Brain microvascular endothelial cell (primary cell): ENCODE data around the gene PCNT.
"Not testable (repeated sequence)": the region's sequence is repeated elsewhere in the genome, so short reads cannot be mapped to it uniquely, and the experiment has no call there.

Experiments
- DNase-seq: peaks from one replicate; pipeline ENCODE4 v3.0.0-alpha.2; 2020
- H3K27ac ChIP-seq: fragments of 250-450 bp; sonication (Bioruptor Pico); 2 replicates; pipeline ENCODE4 v1.5.1; 2020; ENCODE audit warnings: mild to moderate bottlenecking, moderate library complexity
- H3K27me3 ChIP-seq: fragments of 250-450 bp; sonication (Bioruptor Pico); replicated peaks from 2 replicates; pipeline ENCODE4 v1.5.1; 2020; ENCODE audit warnings: mild to moderate bottlenecking
- H3K36me3 ChIP-seq: fragments of 250-450 bp; sonication (Bioruptor Pico); replicated peaks from 2 replicates; pipeline ENCODE4 v1.5.1; 2020; ENCODE audit warnings: mild to moderate bottlenecking
- H3K4me3 ChIP-seq: 2 replicates; pipeline ENCODE4 v1.5.1; 2011; ENCODE audit warnings: low read depth, mild to moderate bottlenecking, control low read depth, low read length, moderate library complexity
- CTCF ChIP-seq: IDR thresholded peaks from 2 replicates; pipeline ENCODE4 v1.5.1; 2011; ENCODE audit warnings: low read depth, mild to moderate bottlenecking, moderate library complexity, low read length, control low read depth, inconsistent platforms; ENCODE audit errors: missing control alignments
- in situ Hi-C: cut with HindIII; loops from 2 replicates; pipeline ENCODE4 v1.10.0; 2017; ENCODE audit warnings: low sequenced_read_pairs, low pct_ligation_motif_present

PCNT gene

DNA sequence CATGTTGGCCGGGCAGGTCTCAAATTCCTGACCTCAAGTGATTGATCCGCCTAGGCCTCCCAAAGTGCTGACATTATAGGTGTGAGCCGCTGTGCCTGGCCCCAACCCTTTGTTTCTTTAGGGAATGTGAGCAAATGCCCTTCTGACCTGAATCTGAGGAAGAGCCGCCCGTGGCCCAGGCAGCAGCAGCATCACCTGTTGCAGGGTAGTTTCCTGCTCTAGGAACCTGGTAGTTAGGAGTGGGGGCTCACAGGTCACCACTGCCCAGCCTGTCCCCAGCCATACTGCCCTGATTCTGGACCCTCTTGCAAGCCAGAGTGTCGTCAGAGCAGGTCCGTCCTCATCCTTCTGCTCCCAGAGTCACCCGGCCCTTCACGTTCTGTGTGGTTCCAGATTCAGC is 24.8 kb upstream of the PCNT start:
- no peak for DNase-seq
- no peak for TF ChIP-seq CTCF
- Histone ChIP-seq H3K36me3 (no peaks in the 10 kb centered on the region), H3K27ac (no peak overlapping the region), H3K4me3 (no peak overlapping the region), H3K27me3 (no peaks in the 10 kb centered on the region)
- in situ Hi-C loops: no loop called here

GRCh38 chr21:46301759-46302158 is 22.2 kb upstream of the PCNT start:
- Histone ChIP-seq H3K36me3 (peaks cover 6% of the 10 kb centered on the region), H3K27me3 (no peaks in the 10 kb centered on the region), H3K4me3 (no peak overlapping the region), H3K27ac (no peak overlapping the region)
- DNase-seq: no peak
- in situ Hi-C loops: no loop called here
- TF ChIP-seq CTCF: no peak

GRCh38 chr21:46304437-46304836 is 19.5 kb upstream of the PCNT start:
- no peak overlapping the region for H3K4me3 ChIP-seq
- no peak for DNase-seq
- TF ChIP-seq CTCF: no peak
- in situ Hi-C loops: no loop called here
- H3K27ac ChIP-seq: no peak overlapping the region
- no peaks in the 10 kb centered on the region for H3K27me3 ChIP-seq
- peaks cover 8% of the 10 kb centered on the region for H3K36me3 ChIP-seq

DNA sequence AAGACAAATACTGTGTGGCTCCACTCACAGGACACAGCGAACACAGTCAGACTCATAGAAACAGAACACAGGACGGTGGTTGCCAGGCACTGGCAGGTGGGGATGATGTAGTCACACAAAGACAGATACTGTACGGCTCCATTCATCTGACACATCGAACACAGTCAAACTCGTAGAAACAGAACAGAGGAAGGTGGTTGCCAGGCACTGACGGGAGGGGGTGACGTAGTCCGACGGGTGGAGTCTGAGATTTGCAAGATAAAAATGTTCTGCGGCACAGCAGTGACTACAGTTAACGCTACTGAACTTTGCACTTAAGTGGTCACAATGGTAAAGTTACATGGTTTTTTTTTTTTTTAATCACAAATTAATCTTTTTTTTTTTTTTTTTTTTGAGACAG is 19.0 kb upstream of the PCNT start:
- Histone ChIP-seq H3K27ac (no peak overlapping the region), H3K36me3 (peaks cover 8% of the 10 kb centered on the region), H3K27me3 (no peaks in the 10 kb centered on the region), H3K4me3 (no peak overlapping the region)
- DNase-seq: no peak
- no peak for TF ChIP-seq CTCF
- in situ Hi-C loops: no loop called here

DNA sequence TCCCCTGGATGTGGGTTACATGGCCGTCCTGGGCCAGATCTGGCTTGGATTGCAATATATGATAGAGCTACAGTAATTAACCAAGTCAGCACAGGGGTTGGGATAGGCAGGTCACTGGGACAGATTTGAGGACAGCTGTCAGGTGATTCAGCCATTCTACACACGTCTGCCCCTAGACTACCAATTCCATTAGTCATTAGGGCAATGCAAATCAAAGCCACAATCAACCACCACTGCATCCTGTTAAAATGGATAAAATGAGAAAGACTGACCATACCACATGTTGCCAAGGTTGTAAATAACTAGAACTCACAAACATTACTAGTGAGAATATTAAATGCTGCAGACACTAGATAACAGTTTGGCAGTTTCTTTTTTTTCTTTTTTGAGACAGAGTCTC is 16.3 kb upstream of the PCNT start:
- DNase-seq: peak; percentile 48
- TF ChIP-seq CTCF: no peak
- Histone ChIP-seq H3K27me3 (no peaks in the 10 kb centered on the region), H3K36me3 (peaks cover 8% of the 10 kb centered on the region), H3K4me3 (no peak overlapping the region), H3K27ac (no peak overlapping the region)
- in situ Hi-C loops: no loop called here

GRCh38 chr21:46308431-46308830 is 15.5 kb upstream of the PCNT start:
- in situ Hi-C loops: no loop called here
- no peak overlapping the region for H3K27ac ChIP-seq
- no peak for DNase-seq
- no peak for TF ChIP-seq CTCF
- peaks cover 8% of the 10 kb centered on the region for H3K36me3 ChIP-seq
- no peaks in the 10 kb centered on the region for H3K27me3 ChIP-seq
- no peak overlapping the region for H3K4me3 ChIP-seq

- H3K4me3 ChIP-seq, H3K36me3 ChIP-seq, H3K27me3 ChIP-seq, in situ Hi-C loops, H3K27ac ChIP-seq, DNase-seq: not testable (repeated sequence)
Observed at GRCh38 chr21:46310260-46310659, 13.7 kb upstream of the PCNT start.
